Measurements from ENCODE around the gene NCAPD3.

NCAPD3 gene

GRCh38 chr11:134178032-134178674 is 45.6 kb downstream of the NCAPD3 start:
- 97% methylated on average over 3 of the region's 5 CpGs for WGBS
- Histone ChIP-seq H3K4me1 (ENCODE audit: insufficient read depth, low read length) (no peaks in the 10 kb centered on the region), H3K27ac (ENCODE audit: low read depth, low read length) (no peak overlapping the region), H3K9me3 (ENCODE audit: insufficient read depth, low read depth, low read length) (no peaks in the 10 kb centered on the region; the same call in 1 of the 2 replicates), H3K36me3 (ENCODE audit: insufficient read depth, low read length) (peaks cover 98% of the 10 kb centered on the region), H3K4me3 (ENCODE audit: low read length) (no peak overlapping the region), H3K9ac (ENCODE audit: low read depth, low read length) (no peak overlapping the region), H3K27me3 (ENCODE audit: insufficient read depth, low read length) (no peaks in the 10 kb centered on the region)

DNA sequence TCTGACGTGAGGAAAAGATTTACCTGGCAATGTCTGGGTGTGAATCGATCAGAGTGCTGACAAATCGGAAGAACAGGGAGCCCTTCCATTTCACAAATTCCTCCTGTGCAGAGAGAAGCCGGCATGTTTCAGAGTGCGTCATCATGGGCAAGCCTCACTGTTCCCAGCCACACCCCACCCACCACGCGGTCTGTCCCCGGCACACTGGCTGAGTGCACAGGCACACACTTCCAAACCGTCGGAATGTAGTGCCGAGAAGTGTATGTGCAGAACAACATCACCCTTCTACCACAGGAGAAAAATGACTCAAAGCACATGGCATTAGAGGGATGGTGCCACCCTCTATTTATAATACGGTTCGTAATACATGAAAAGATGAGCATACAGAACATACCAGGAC is 47.5 kb downstream of the NCAPD3 start:
- no peaks in the 10 kb centered on the region for H3K4me1 ChIP-seq (ENCODE audit: insufficient read depth, low read length)
- no peaks in the 10 kb centered on the region for H3K27me3 ChIP-seq (ENCODE audit: insufficient read depth, low read length)
- H3K9ac ChIP-seq (ENCODE audit: low read depth, low read length), result no peak overlapping the region
- 99% methylated on average over 13 of the region's 13 CpGs for WGBS
- peaks cover 15% of the 10 kb centered on the region for H3K9me3 ChIP-seq (ENCODE audit: insufficient read depth, low read depth, low read length)
- no peak overlapping the region for H3K27ac ChIP-seq (ENCODE audit: low read depth, low read length)
- no peak overlapping the region for H3K4me3 ChIP-seq (ENCODE audit: low read length)
- peaks cover 98% of the 10 kb centered on the region for H3K36me3 ChIP-seq (ENCODE audit: insufficient read depth, low read length)

- no peaks in the 10 kb centered on the region for H3K27me3 ChIP-seq (ENCODE audit: insufficient read depth, low read length)
- H3K9me3 ChIP-seq (ENCODE audit: insufficient read depth, low read depth, low read length), result peaks cover 45% of the 10 kb centered on the region
- no peak overlapping the region for H3K27ac ChIP-seq (ENCODE audit: low read depth, low read length)
- WGBS, result 97% methylated on average over 5 of the region's 5 CpGs
- no peak overlapping the region for H3K4me3 ChIP-seq (ENCODE audit: low read length)
- no peak overlapping the region for H3K9ac ChIP-seq (ENCODE audit: low read depth, low read length)
- peaks cover 98% of the 10 kb centered on the region for H3K36me3 ChIP-seq (ENCODE audit: insufficient read depth, low read length)
- H3K4me1 ChIP-seq (ENCODE audit: insufficient read depth, low read length), result no peaks in the 10 kb centered on the region
These were observed 50.5 kb downstream of the NCAPD3 start for GRCh38 chr11:134173296-134173695.

GRCh38 chr11:134171951-134172350 is 51.8 kb downstream of the NCAPD3 start:
- 97% methylated on average over 10 of the region's 10 CpGs for WGBS
- H3K9me3 ChIP-seq (ENCODE audit: insufficient read depth, low read depth, low read length), result peaks cover 58% of the 10 kb centered on the region
- no peak overlapping the region for H3K27ac ChIP-seq (ENCODE audit: low read depth, low read length)
- H3K36me3 ChIP-seq (ENCODE audit: insufficient read depth, low read length), result peaks cover 98% of the 10 kb centered on the region
- no peaks in the 10 kb centered on the region for H3K27me3 ChIP-seq (ENCODE audit: insufficient read depth, low read length)
- no peaks in the 10 kb centered on the region for H3K4me1 ChIP-seq (ENCODE audit: insufficient read depth, low read length)
- H3K9ac ChIP-seq (ENCODE audit: low read depth, low read length), result no peak overlapping the region
- H3K4me3 ChIP-seq (ENCODE audit: low read length), result no peak overlapping the region

DNA sequence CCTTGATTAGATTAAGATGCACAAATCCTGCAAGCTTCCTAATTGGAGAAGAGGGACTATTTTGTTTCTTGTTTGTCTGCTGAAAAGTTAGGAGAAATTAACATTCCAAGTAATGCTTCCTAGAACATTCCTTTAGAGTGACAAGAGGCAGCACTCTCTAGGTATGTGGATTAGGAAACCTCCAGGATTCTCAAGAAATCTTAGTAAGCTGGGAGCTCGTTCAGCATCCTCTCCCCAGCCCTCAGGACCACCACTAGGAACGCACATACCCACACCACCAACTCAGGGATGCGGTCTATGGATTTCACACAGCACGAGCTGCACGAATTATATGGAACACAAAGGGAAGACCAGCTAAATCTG is 52.9 kb downstream of the NCAPD3 start:
- 96% methylated on average over 5 of the region's 5 CpGs for WGBS
- Histone ChIP-seq H3K27ac (ENCODE audit: low read depth, low read length) (no peak overlapping the region), H3K4me1 (ENCODE audit: insufficient read depth, low read length) (no peaks in the 10 kb centered on the region), H3K9me3 (ENCODE audit: insufficient read depth, low read depth, low read length) (peaks cover 58% of the 10 kb centered on the region), H3K4me3 (ENCODE audit: low read length) (no peak overlapping the region), H3K9ac (ENCODE audit: low read depth, low read length) (no peak overlapping the region), H3K36me3 (ENCODE audit: insufficient read depth, low read length) (peaks cover 91% of the 10 kb centered on the region), H3K27me3 (ENCODE audit: insufficient read depth, low read length) (no peaks in the 10 kb centered on the region)

GRCh38 chr11:134170177-134170918 is 53.4 kb downstream of the NCAPD3 start:
- H3K4me3 ChIP-seq (ENCODE audit: low read length), result no peak overlapping the region; the same call in 1 of the 2 replicates
- H3K27me3 ChIP-seq (ENCODE audit: insufficient read depth, low read length), result no peaks in the 10 kb centered on the region
- no peak overlapping the region for H3K9ac ChIP-seq (ENCODE audit: low read depth, low read length)
- H3K27ac ChIP-seq (ENCODE audit: low read depth, low read length), result no peak overlapping the region
- no peaks in the 10 kb centered on the region for H3K4me1 ChIP-seq (ENCODE audit: insufficient read depth, low read length)
- H3K9me3 ChIP-seq (ENCODE audit: insufficient read depth, low read depth, low read length), result peaks cover 64% of the 10 kb centered on the region
- peaks cover 91% of the 10 kb centered on the region for H3K36me3 ChIP-seq (ENCODE audit: insufficient read depth, low read length)
- WGBS, result 97% methylated on average over 6 of the region's 6 CpGs

GRCh38 chr11:134164490-134165370 is 59.0 kb downstream of the NCAPD3 start:
- Histone ChIP-seq H3K36me3 (ENCODE audit: insufficient read depth, low read length) (peaks cover 92% of the 10 kb centered on the region), H3K9me3 (ENCODE audit: insufficient read depth, low read depth, low read length) (peaks cover 83% of the 10 kb centered on the region), H3K9ac (ENCODE audit: low read depth, low read length) (no peak overlapping the region), H3K4me1 (ENCODE audit: insufficient read depth, low read length) (no peaks in the 10 kb centered on the region), H3K4me3 (ENCODE audit: low read length) (peak overlapping the region; percentile 39), H3K27me3 (ENCODE audit: insufficient read depth, low read length) (no peaks in the 10 kb centered on the region), H3K27ac (ENCODE audit: low read depth, low read length) (no peak overlapping the region)
- WGBS, result 93% methylated on average over 11 of the region's 11 CpGs

DNA sequence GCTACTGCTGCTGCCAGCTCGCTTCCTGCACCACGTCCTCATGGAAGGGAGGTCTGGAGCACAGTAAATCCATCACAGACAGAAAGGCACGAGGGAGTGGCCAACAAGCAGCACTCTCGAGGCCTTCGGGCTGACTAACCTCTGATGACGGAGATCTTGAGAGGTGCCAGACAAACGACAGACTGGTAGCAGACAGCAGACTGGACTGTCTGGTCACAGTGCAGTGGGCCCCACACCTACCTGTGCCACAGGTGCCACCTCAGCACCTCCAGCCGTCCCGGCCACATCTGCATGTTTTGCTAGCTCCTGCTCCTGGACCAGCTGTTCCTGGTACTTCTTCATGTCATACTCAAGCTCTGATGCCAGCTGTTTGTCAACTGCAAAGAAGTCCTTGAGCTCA is 64.1 kb downstream of the NCAPD3 start:
- H3K9me3 ChIP-seq (ENCODE audit: insufficient read depth, low read depth, low read length), result peaks cover 43% of the 10 kb centered on the region
- 96% methylated on average over 9 of the region's 9 CpGs for WGBS
- H3K4me1 ChIP-seq (ENCODE audit: insufficient read depth, low read length), result no peaks in the 10 kb centered on the region
- no peak overlapping the region for H3K9ac ChIP-seq (ENCODE audit: low read depth, low read length)
- no peak overlapping the region for H3K27ac ChIP-seq (ENCODE audit: low read depth, low read length)
- no peak overlapping the region for H3K4me3 ChIP-seq (ENCODE audit: low read length)
- H3K27me3 ChIP-seq (ENCODE audit: insufficient read depth, low read length), result no peaks in the 10 kb centered on the region
- H3K36me3 ChIP-seq (ENCODE audit: insufficient read depth, low read length), result peaks cover 100% of the 10 kb centered on the region

GRCh38 chr11:134158023-134158422 is 65.7 kb downstream of the NCAPD3 start:
- Histone ChIP-seq H3K9me3 (ENCODE audit: insufficient read depth, low read depth, low read length) (peaks cover 26% of the 10 kb centered on the region), H3K36me3 (ENCODE audit: insufficient read depth, low read length) (peaks cover 100% of the 10 kb centered on the region), H3K27me3 (ENCODE audit: insufficient read depth, low read length) (no peaks in the 10 kb centered on the region), H3K27ac (ENCODE audit: low read depth, low read length) (no peak overlapping the region), H3K4me1 (ENCODE audit: insufficient read depth, low read length) (no peaks in the 10 kb centered on the region), H3K4me3 (ENCODE audit: low read length) (no peak overlapping the region), H3K9ac (ENCODE audit: low read depth, low read length) (no peak overlapping the region)
- 98% methylated on average over 9 of the region's 9 CpGs for WGBS

DNA sequence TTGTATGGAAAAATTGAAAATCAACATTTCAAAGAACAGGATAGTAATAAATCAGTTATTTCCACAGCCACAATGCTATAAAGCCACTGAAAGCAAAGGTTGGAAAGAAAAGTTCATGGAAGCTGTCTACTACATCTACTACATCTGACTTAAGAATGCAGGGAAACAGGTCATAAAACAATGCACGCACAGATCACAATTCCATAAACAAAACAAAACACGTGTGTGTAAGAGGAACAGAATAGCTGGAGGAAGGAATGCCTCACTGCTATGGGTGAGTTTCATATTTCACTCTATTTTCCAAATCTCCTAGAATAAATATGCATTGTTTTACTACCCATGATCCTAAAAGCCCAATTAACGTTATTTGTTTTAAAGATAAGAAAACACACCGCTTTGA is 66.3 kb downstream of the NCAPD3 start:
- Histone ChIP-seq H3K27ac (ENCODE audit: low read depth, low read length) (no peak overlapping the region), H3K9ac (ENCODE audit: low read depth, low read length) (no peak overlapping the region), H3K27me3 (ENCODE audit: insufficient read depth, low read length) (no peaks in the 10 kb centered on the region), H3K9me3 (ENCODE audit: insufficient read depth, low read depth, low read length) (peaks cover 21% of the 10 kb centered on the region), H3K4me1 (ENCODE audit: insufficient read depth, low read length) (no peaks in the 10 kb centered on the region), H3K4me3 (ENCODE audit: low read length) (no peak overlapping the region), H3K36me3 (ENCODE audit: insufficient read depth, low read length) (peaks cover 100% of the 10 kb centered on the region)
- 99% methylated on average over 2 of the region's 4 CpGs for WGBS

Measured in HUES64 (cell line).